ENCODE results near the gene WDPCP. TPM values are rescaled to one million over a fixed set of nuclear protein-coding genes. Genes with fewer than 3 reads are reported as not detected.

WDPCP gene
- total RNA-seq, 1 experiment from 2014 or later: 7.4 TPM

- POLR2A ChIA-PET: no interaction called here
- CTCF ChIA-PET: no interaction called here
- Histone ChIP-seq H3K4me3 (ENCODE audit: low read depth in 2 of 2, low read length in 2 of 2) (no peak overlapping the region), H3K36me3 (ENCODE audit: control insufficient read depth, insufficient read depth, low read length) (no peaks in the 10 kb centered on the region), H3K9me3 (ENCODE audit: control insufficient read depth, insufficient read depth, low read depth, low read length) (no peaks in the 10 kb centered on the region), H3K4me1 (ENCODE audit: control insufficient read depth, insufficient read depth, low read length) (no peaks in the 10 kb centered on the region), H3K27ac (ENCODE audit: low read length) (no peak overlapping the region), H3K27me3 (ENCODE audit: control insufficient read depth, insufficient read depth, low read length) (peaks cover 3% of the 10 kb centered on the region; the same call in 1 of the 2 replicates)
- ATAC-seq (no peak), DNase-seq (ENCODE audit: low read depth, low spot score) (no peak)
- in situ Hi-C loops (cut with HindIII; ENCODE audit: low pct_unique_long_range_greater_than_20kb, low sequenced_read_pairs): no loop called here
- BruUV-seq (replicated peaks): no TSS peak
- intact Hi-C loops (cut with micrococcal nuclease; ENCODE audit: unreplicated experiment): no loop called here
- TF ChIP-seq SIN3A (IDR thresholded peaks at IDR 0.05; ENCODE audit: borderline replicate concordance, insufficient read depth, low read depth, low read length) (no peak), REST (IDR thresholded peaks at IDR 0.05; ENCODE audit: insufficient read depth in 1 of 2, low read depth in 2 of 2, low read length in 1 of 2) (no peak), POLR2AphosphoS5 (IDR thresholded peaks at IDR 0.05; ENCODE audit: low read depth, low read length) (no peak), CTCF (IDR thresholded peaks at IDR 0.05) (no peak), TCF7L2 (IDR thresholded peaks at IDR 0.05; ENCODE audit: low read depth, low read length) (no peak)
Measured at GRCh38 chr2:63099032-63099431, 489.2 kb downstream of the WDPCP start.

GRCh38 chr2:63096491-63096890, 491.8 kb downstream of the WDPCP start:
- no TSS peak for BruUV-seq (replicated peaks)
- H3K9me3 ChIP-seq (ENCODE audit: control insufficient read depth, insufficient read depth, low read depth, low read length): no peaks in the 10 kb centered on the region
- H3K4me1 ChIP-seq (ENCODE audit: control insufficient read depth, insufficient read depth, low read length): no peaks in the 10 kb centered on the region
- no peak for DNase-seq (ENCODE audit: low read depth, low spot score)
- no peak overlapping the region for H3K27ac ChIP-seq (ENCODE audit: low read length)
- ChIA-PET POLR2A (no interaction called here), CTCF (no interaction called here)
- ATAC-seq: no peak
- intact Hi-C loops (cut with micrococcal nuclease; ENCODE audit: unreplicated experiment): no loop called here
- H3K4me3 ChIP-seq (ENCODE audit: low read depth in 2 of 2, low read length in 2 of 2): no peak overlapping the region
- H3K27me3 ChIP-seq (ENCODE audit: control insufficient read depth, insufficient read depth, low read length): peaks cover 3% of the 10 kb centered on the region; the same call in 1 of the 2 replicates
- in situ Hi-C loops (cut with HindIII; ENCODE audit: low pct_unique_long_range_greater_than_20kb, low sequenced_read_pairs): no loop called here
- TF ChIP-seq TCF7L2 (IDR thresholded peaks at IDR 0.05; ENCODE audit: low read depth, low read length): no peak
- no peak for TF ChIP-seq SIN3A (IDR thresholded peaks at IDR 0.05; ENCODE audit: borderline replicate concordance, insufficient read depth, low read depth, low read length)
- no peak for TF ChIP-seq CTCF (IDR thresholded peaks at IDR 0.05)
- TF ChIP-seq POLR2AphosphoS5 (IDR thresholded peaks at IDR 0.05; ENCODE audit: low read depth, low read length): no peak
- TF ChIP-seq REST (IDR thresholded peaks at IDR 0.05; ENCODE audit: insufficient read depth in 1 of 2, low read depth in 2 of 2, low read length in 1 of 2): no peak
- H3K36me3 ChIP-seq (ENCODE audit: control insufficient read depth, insufficient read depth, low read length): no peaks in the 10 kb centered on the region
